ENCODE measurements around the gene TUFT1. TPM values are rescaled to one million over a fixed set of nuclear protein-coding genes. Genes with fewer than 3 reads are reported as not detected.

TUFT1 gene, protein sequence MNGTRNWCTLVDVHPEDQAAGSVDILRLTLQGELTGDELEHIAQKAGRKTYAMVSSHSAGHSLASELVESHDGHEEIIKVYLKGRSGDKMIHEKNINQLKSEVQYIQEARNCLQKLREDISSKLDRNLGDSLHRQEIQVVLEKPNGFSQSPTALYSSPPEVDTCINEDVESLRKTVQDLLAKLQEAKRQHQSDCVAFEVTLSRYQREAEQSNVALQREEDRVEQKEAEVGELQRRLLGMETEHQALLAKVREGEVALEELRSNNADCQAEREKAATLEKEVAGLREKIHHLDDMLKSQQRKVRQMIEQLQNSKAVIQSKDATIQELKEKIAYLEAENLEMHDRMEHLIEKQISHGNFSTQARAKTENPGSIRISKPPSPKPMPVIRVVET
- total RNA-seq, result 2.6 and 4.8 TPM in 2 replicates

DNA sequence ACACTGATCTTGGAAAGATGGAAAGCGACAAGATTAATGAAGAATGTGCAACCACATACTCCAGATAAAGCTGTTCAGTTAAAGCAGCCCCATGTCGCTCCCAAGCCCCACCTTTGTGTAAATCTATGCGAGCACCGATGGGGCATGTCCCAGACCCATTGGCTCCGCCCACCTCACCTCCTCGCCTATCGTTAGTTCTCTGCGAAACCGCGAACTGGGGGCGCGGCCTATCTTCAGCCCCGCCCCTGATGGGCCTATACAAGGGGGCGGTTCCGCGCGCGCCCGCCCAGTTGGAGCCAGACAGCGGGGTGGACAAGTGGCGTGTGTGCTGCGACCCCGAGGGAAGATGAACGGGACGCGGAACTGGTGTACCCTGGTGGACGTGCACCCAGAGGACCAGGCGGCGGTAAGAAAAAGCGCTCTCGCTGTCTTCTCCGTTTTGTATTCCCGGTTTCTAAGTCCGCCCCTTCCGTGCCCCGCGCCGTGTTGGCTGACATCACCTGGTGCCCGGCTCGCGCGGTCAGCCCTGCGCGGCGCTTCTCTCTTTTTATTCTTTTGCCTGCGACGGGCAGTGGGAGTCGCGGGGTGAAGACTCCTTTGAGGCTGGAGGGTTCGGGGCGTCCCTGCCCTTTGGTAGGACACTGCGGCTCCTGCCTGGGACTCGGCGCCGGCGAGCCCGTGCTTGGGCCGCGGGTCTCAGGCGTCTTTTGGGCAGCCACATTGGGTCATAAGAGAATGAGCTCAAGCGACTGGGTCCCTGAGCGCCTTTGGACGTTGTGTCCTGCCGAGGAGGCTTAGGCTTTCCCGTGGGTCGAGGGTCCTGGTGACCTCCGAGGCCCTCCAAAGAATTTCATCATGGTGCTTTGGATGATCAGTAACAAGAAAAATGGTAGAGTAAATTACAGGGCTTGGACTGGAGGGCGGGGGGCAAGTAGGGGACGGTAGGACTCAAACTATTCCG, at the start of gene TUFT1:
Gene TUFT1 (plus strand): TSS at position 289 of the 961 bp plus-strand sequence. CDS start 58 bp downstream, at position 347.
- DNase-seq (ENCODE audit: low read depth in 2 of 2), result peak; percentile 87 to 93

DNA sequence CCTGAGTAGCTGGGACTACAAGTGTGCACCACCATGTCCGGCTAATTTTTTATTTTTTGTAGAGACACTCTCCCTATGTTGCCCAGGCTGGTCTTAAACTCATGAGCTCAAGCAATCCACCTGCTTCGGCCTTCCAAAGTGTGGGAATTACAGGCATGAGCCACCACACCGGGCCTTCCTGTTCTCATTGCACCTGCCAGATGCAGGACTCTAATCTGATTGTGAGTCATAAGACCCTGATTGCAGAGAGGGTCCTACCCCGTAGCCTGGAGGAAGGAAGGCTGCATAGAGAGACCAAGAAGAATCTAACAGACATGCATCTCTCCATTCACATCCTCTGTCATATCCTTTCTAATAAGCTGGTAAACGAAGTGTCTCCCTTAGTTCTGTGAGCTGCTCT, 48.5 kb upstream of the TUFT1 start:
- DNase-seq (ENCODE audit: low read depth in 2 of 2), result no peak

DNA sequence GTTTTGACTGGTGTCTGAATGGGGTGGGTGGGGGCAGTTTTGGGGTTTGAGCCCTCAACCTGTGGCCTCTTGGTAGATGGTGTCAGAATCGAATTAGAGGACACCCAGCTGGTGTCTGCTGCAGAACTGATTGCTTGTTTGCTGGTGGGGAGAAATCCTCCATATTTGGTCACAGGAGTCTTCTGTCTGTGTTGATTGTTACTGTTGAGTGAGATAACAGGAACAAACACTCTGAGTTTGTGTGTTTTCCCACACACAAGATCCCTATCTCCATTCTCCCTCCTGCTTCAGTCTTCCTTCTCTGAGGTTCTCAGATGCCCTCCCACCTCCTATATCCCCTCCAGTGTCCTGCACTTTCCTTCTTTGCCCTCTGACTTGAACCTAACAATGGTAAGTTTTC, 48.0 kb upstream of the TUFT1 start:
- DNase-seq (ENCODE audit: low read depth in 2 of 2), result no peak

DNA sequence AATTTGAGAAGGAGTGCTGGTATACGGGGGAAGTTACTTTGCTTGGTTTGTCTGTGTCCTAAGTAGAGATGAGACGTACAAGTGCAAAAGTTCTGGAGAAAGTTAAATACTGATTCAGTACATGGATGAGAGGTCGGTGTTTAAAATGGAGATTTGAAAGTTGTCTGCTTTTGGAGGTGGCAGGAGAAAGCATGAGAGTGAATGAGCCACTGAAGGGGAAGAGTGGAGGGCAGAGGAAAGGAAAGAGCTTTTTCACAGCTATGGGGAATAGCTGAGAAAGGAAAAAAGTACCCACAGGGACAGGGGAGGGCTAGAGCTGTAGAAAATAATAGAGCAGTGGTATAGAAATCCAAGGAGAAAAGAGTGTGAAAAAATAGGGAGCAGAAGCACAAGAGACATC, 47.1 kb upstream of the TUFT1 start:
- DNase-seq (ENCODE audit: low read depth in 2 of 2), result no peak

DNA sequence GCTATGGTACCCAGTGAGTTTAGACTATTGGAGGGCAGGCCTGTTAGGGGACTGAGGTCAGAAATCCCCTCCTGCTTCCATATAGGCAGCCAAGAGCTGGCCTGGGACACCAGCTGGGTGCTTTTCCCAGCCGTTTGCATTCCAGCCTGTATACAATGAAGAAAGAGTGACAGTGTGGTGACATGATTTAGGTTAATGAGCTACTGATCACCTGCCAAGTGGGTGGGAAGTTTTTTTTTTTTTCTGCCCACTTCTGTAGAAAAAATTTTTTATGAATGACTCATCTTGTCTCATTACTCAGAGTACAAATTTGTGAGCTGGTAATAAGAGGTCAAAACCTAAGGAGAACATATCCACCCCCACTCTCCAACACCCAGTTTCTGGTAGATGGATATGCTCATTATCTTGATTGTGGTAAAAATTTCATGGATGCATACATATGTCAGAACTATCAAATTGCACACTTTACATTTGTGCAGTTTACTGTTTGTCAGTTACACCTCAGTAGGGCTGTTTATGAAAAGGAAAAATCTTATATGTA, 45.3 kb upstream of the TUFT1 start:
- peak; percentile 76 to 90 for DNase-seq (ENCODE audit: low read depth in 2 of 2)

DNA sequence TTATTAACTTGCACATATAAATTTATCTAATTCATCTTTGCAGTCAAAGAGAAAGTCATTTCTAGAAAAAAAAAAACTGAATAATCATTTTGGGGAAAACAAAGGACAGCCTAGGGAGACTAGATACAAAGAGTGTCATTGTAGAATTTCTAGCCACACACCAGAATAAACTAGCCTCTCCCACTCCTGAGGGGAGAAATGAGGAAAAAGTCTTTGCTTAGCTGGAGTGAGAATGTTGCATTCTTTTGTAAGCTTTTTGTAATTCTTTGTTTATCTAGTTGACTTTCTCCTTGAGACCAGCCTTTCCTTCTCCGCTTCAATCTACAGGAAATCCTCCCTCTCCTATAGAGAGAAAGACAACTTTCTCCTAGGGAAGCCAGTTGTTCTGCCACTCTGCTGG, 44.8 kb upstream of the TUFT1 start:
- DNase-seq (ENCODE audit: low read depth in 2 of 2), result no peak

DNA sequence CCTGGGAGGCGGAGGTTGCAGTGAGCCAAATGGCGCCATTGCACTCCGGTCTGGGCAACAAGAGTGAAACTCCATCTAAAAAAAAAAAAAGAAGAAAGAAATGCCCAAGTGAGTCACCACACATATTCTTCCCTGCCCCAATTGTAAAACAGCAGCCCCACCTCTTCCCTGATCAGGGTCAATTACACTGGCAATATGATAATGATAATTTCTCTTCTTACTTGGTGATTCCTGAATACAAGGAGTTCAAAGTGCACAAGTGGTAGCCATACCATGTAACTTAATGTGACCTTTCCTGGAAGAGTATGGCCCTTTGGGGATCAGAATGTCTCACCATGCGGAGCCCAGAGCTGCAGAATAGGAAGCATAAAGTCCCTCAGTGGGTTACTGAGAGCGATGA, 40.7 kb upstream of the TUFT1 start:
- DNase-seq (ENCODE audit: low read depth in 2 of 2), result no peak

DNA sequence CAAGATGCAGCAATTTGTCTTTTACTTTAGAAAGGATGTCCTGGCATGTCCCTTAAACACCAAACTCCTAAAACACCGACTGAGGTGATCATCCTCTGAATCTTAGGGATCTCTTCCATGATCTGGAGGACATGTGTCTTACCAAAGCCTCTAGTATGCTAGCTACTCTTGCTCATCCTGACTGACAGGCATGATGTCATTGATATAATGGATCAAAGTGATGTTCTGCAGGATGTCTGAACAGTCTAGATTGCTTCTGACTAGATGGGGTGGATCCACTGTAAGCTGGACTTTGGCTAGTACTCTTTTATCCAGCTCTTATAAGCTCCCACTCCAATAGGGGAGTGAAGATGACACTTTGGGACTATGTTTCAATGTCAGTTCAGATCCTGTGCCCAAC, 40.2 kb upstream of the TUFT1 start:
- no peak for DNase-seq (ENCODE audit: low read depth in 2 of 2)

DNA sequence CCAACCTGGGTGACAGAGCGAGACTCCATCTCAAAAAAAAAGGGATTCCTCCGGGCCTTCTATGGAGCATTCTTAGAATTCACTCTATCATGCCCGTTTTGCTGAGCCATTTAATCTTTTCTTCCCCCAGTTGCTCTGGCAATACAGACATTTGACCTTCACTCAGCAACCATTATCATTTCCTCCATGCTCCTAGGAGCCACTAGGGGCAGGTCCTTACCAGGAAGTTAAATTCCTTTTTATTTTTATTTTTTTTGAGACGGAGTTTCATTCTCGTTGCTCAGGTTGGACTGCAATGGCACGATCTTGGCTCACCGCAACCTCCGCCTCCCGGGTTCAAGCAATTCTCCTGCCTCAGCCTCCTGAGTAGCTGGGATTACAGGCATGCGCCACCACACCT, 38.6 kb upstream of the TUFT1 start:
- no peak for DNase-seq (ENCODE audit: low read depth in 2 of 2)

DNA sequence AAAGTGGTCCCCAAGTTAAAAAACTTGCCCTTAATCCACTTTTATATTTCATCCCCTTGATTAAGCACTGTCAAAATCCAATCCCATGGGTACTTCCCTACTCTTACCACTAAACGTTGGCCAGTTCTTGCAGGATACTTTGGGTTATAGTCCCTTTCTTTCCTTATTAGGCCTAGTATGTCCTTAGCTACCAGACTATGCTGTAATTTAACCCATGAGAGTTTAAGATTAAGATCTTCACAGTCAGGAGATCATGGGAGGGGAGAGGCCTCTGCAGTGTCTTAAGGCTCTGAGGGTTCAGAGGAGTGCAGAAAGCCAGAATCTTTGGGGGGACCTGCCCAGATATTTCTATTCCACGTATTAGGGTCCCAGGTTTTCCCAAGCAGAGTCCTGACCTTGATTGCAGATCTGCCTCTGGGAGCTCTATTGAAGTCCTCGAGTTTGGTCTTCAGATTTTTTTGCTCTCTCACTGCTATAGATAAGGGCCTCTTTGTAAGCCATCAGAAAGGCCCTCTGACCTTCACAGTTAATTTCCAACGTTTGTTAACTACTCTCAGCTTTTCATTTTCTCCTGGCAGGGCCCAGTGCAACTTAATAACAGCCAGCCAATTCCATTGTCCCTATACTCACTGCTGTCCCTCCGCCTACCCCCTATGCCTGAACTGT, 37.9 kb upstream of the TUFT1 start:
- no peak for DNase-seq (ENCODE audit: low read depth in 2 of 2)

DNA sequence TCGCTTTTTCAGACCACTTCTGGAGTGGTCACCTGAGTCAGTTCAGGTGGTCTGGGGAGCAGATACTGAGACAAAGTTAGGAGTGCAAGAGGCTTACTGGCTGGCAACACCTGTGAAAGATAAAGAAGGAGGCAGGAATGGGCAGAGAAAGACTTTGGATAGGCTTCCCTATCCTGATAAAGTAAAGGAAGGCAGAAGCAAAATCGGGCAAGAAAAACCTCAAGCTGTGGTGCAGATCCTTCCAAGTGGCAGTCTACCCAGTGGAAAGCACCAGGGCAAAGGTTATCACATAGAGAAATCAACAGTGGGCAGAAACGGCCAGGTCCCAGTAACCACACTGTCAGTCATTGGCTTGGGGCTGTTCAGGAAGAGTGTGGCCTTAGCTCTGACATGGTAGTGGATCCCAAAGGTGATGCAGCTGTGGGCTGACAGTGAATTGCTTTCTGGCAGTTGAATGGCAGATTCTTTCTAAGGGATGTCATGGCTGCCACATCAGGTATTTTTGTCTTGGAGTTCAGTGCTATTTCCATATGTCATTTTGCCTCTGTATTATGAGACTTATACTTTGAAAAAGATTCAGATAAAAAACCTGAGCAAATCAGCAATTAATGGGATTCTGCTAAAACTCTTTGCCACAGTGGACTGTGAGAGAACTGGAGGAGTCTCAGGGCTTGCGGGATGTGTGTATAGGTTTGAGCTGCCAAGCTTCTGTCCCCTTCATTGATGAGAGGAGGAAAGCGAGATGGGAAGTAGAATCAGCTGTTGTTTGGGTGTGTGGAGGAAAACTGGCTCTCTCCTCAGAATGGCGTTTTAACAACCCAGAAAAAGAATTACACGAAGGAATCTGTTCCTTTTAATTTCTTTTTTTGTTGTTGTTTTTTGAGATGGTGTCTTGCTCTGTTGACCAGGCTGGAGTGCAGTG, 37.0 kb upstream of the TUFT1 start:
- no peak for DNase-seq (ENCODE audit: low read depth in 2 of 2)

DNA sequence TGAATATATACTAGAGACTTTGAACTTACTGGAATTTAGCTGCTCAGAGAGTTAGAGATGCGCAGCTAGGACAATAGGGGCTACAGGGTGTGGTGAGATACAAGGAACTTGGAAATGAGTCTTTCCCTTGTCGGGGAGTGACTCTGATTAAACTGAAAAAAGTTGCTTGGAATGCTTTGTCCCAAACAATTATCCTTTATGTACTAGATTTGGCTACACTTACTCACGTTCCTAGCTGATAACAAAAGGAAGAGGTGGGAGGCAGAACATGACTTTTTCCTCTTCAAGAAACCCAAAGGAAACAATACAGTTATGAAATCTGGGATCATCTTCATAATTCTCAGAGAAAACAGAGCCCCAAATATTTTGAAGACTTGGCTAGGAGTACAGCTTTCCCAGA, 35.9 kb upstream of the TUFT1 start:
- no peak for DNase-seq (ENCODE audit: low read depth in 2 of 2)

DNA sequence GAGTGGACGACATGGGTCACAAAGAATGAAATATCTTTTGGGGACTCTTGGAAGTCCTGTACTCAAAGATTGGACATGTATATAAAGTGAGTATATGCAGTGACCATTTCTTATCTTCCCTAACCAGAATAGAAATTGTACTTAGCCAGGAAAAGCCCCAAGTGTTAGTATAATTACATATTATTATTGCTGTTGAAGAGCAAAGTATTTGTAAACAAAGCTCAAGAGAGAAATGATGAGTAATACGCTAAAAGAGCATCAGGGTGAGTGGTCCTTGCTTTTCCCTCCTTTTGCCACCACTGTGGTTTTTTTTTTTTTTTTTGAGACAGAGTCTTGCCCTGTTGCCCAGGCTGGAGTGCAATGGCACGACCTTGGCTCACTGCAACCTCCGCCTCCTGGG, 35.4 kb upstream of the TUFT1 start:
- DNase-seq (ENCODE audit: low read depth in 2 of 2), result no peak

DNA sequence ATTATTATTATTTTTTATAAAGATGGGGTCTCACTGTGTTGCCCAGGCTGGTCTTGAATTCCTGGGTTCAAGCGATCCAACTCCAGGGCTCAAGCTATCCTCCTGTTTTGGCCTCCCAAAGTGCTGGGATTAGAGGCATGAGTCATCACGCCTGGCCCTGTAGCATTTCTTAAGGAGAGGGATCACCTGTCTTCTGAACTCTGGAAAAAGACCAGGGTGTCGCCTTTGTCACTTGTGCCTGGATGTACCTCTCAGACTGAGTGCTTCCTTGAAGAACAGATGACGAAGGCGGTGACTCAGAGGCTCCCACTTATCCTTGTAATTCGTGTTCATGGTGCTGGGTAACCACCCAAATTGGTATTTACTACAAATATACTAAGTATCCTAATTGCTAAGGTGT, 31.3 kb upstream of the TUFT1 start:
- DNase-seq (ENCODE audit: low read depth in 2 of 2), result no peak

DNA sequence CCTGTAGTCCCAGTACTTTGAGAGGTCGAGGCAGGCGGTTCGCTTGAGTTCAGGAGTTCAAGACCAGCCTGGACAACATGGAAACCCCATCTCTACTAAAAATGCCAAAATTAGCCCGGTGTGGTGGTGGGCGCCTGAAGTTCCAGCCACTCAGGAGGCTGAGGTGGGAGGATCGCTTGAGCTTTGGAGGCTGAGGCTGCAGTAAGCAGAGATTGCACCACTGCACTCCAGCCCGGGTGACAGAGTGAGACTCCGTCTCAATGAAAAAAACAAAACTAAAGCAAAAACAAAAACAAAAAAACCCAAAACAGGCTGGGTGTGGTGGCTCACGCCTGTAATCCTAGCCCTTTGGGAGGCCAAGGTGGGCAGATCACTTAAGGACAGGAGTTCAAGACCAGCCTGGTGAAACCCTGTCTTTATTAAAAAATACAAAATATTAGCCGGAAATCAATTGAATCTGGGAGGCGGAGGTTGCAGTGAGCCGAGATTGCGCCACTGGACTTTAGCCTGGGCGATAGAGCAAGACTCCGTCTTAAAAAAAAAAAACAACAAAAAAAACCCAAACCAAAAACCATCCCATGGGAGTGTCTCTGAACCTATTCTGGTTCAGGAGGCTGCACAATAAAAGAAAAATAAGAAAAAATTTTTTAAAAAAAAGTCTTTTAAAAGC, 30.6 kb upstream of the TUFT1 start:
- DNase-seq (ENCODE audit: low read depth in 2 of 2), result no peak

DNA sequence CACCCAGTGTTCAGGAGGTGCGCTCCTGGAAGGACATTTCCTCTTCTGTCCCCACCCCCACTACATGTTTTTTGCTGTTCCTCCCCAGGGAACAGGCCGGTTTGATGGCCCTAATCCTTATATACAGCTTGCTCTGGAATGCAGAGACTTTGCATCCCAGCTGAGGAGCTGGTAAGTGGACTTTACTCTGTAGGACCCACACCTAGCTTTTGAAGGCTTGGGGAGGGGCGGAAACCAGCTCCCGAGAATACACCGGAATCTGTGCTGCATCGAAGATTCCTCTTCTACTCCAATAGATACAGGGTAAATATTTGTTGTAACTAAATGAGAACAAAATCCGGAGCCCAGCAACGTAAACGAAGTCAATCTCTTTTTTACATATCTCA, 30.1 kb upstream of the TUFT1 start:
- no peak for DNase-seq (ENCODE audit: low read depth in 2 of 2)

DNA sequence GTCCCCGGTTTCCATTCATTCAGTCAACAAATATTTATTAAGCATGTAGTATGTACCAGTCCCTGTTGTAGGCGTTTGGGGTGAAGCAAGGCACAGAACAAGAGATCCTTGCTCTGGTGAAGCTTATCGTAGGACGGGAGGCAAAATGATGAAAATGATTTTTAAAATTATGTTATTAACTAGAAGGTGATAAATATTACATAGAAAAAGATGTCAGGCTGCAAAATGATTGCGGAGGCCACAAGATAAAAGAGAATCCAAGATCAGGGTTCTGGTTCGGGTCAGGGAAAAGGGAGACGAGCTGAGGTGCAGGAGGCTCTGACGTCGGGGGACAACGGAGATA, 29.5 kb upstream of the TUFT1 start:
- DNase-seq (ENCODE audit: low read depth in 2 of 2), result no peak

DNA sequence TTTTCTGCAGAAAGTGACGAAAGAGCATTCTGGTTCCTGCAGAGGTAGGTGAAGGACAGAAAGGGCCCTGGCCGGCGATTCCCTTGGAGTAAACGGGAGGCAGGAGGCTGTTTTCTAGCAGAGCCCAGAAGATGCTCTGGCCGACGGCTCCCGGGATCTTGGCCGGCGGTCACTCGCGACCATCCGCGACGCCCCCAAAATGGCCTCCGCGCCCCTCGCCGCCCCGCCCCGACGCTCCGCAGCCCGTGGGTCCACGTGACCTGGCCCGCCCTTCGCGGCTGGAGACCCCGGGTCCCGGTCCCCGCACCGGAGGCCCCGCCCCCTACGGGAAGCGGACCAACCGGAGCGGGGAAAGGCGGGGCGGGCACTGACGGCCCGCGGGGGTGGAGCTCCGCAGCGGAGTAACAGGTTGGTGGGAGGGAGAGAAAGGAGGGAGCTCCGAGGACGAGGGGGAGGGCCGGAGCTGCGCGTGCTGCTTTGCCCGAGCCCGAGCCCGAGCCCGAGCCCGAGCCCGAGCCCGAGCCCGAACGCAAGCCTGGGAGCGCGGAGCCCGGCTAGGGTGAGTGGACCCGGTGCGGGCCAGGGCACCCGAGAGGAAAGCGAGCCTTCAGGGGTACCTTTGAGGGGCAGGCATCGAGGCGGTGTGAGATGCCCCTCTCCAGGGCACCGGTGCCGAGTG, 29.0 kb upstream of the TUFT1 start, which contains the start of gene CGN:
Gene CGN (plus strand): TSS at position 431 of the 679 bp plus-strand sequence. CDS start 7,133 bp downstream, outside the sequence.
- DNase-seq (ENCODE audit: low read depth in 2 of 2), result peak; percentile 73 to 87

DNA sequence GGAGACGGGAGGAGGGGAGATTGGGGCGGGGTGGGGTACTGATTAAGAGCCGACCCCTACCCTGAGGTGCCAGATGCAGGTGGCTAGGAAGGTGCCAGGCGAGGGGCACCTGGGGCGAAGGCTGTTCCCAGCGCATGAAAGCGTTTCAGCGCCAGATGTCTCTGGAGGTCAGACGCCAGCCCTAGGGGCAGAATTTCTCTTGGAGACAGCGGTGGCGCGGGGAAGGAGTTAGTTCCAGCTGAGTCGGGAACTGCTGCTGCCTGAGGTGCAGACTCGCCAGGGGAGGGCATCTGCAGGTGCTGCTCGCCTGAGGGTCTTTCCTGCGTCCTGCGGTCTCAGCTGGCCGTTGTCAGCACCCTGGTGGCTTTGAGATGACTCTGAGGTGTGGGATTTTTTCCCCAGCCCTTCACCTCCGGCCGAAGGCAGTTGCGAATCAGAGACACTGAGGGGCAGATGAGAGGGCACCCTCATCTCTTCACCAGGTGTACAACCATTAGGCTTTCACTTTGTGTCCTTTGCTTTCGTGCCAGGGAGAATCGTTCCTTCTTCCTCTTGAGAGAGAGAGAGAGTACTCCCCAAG, 28.4 kb upstream of the TUFT1 start:
- peak in 1 of 2 donors; percentile 16 for DNase-seq (ENCODE audit: low read depth in 2 of 2)
